Thyroid gland (tissue), 4 donors: ENCODE measurements around the gene FARS2. TPM values are rescaled to one million over a fixed set of nuclear protein-coding genes. Genes with fewer than 3 reads are reported as not detected.

ENCODE experiments used
- DNase-seq, 2 donors: peaks; one replicate each; pipeline ENCODE4 v3.0.0-alpha.2; 2019
- H3K27ac ChIP-seq, 3 donors: fragments of 200-600 bp; sonication (generic); 1 replicate in 2 of 3; 2 replicates in 1 of 3; pipeline ENCODE4 v1.5.1; 2016 to 2019; ENCODE audit warnings: mild to moderate bottlenecking in 1 of 3, moderate library complexity in 1 of 3
- H3K27me3 ChIP-seq: fragments of 200-600 bp; sonication (generic); one replicate; pipeline ENCODE4 v1.5.1; 2019
- H3K36me3 ChIP-seq, 2 donors: fragments of 200-600 bp; sonication (generic); one replicate each; pipeline ENCODE4 v1.5.1; 2016 to 2019
- H3K4me1 ChIP-seq, 2 donors: fragments of 200-600 bp; sonication (generic); one replicate each; pipeline ENCODE4 v1.5.1; 2017 to 2019
- H3K4me3 ChIP-seq, 3 donors: fragments of 200-600 bp; sonication (generic); replicated peaks in 1 of 3; 1 replicate in 2 of 3; 2 replicates in 1 of 3; pipeline ENCODE4 v1.5.1; 2016; ENCODE audit warnings: mild to moderate bottlenecking in 1 of 3
- H3K9me3 ChIP-seq: fragments of 200-600 bp; sonication (generic); one replicate; pipeline ENCODE4 v1.5.1; 2017
- POLR2A ChIP-seq, 2 donors: fragments of 450-650 bp; IDR thresholded peaks; one replicate each; pipeline ENCODE4 v1.6.1; 2017; ENCODE audit warnings: antibody characterized with exemption in 2 of 2, mild to moderate bottlenecking in 2 of 2, moderate library complexity in 1 of 2
- WGBS, 2 donors: methylation state at CpG; one replicate each; pipeline ENCODE4 v1.1.5; 2017; 5-methylcytosine and 5-hydroxymethylcytosine counted together
- intact Hi-C: fragments of 100-400 bp; cut with DNase I; formaldehyde crosslinking; loops from one replicate; pipeline ENCODE4 v1.15.1; 2023
- total RNA-seq, 4 donors: library from RNA; depleted of rRNA; stranded (reverse); fragments of >200 nt; gene quantifications; one replicate each; pipeline ENCODE4 v1.2.3, GENCODE V29; 2016
- TF ChIP-seq, protein P1 (sequence below), 6 experiments: fragments of 200-600 bp in 3 of 6; fragments of 450-650 bp in 3 of 6; sonication (generic) in 3 of 6; IDR thresholded peaks; one replicate each; pipeline ENCODE4 v1.5.1; 2016 to 2019; ENCODE audit warnings: antibody characterized with exemption in 6 of 6, mild to moderate bottlenecking in 2 of 6, inconsistent platforms in 1 of 6, moderate library complexity in 1 of 6

Gene FARS2
- total RNA-seq, 4 donors from 2014 or later = 27.4 to 47.1 (median 34.2) TPM

- H3K27me3 ChIP-seq = no peaks in the 10 kb centered on the region
- TF ChIP-seq, protein P1, sequence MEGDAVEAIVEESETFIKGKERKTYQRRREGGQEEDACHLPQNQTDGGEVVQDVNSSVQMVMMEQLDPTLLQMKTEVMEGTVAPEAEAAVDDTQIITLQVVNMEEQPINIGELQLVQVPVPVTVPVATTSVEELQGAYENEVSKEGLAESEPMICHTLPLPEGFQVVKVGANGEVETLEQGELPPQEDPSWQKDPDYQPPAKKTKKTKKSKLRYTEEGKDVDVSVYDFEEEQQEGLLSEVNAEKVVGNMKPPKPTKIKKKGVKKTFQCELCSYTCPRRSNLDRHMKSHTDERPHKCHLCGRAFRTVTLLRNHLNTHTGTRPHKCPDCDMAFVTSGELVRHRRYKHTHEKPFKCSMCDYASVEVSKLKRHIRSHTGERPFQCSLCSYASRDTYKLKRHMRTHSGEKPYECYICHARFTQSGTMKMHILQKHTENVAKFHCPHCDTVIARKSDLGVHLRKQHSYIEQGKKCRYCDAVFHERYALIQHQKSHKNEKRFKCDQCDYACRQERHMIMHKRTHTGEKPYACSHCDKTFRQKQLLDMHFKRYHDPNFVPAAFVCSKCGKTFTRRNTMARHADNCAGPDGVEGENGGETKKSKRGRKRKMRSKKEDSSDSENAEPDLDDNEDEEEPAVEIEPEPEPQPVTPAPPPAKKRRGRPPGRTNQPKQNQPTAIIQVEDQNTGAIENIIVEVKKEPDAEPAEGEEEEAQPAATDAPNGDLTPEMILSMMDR (IDR thresholded peaks at IDR 0.05) = no peak
- no peak for TF ChIP-seq POLR2A (IDR thresholded peaks at IDR 0.05)
- intact Hi-C loops = no loop called here
- no peaks in the 10 kb centered on the region for H3K9me3 ChIP-seq
- H3K27ac ChIP-seq = no peak overlapping the region
- no peak for DNase-seq
- H3K36me3 ChIP-seq = no peaks in the 10 kb centered on the region
- peaks cover 0 to 3% of the 10 kb centered on the region in 2 donors for H3K4me1 ChIP-seq
- H3K4me3 ChIP-seq = no peak overlapping the region
These were observed 257.7 kb downstream of the FARS2 start for GRCh38 chr6:5518936-5519491.

DNA sequence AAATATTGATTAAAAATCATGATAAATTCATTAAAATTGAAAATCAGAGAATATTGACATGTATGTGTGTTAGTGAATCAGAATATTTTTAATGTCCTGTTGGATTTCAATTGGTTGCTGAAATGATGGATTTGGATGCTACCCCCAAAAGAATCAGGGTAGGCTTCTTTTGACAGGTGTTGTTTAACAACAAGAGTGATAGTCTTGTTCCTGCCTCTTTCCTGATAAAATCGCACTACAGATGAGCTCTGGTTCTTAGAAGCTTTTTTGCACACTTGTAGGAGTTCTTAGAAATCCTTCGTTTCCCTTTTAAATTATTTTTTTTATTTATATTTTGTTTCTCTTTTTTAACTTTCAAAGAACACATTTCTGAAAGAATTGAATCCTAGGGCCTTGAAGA, 259.5 kb downstream of the FARS2 start:
- Histone ChIP-seq H3K36me3 (no peaks in the 10 kb centered on the region), H3K27ac (no peak overlapping the region), H3K27me3 (no peaks in the 10 kb centered on the region), H3K4me1 (peaks cover 0 to 3% of the 10 kb centered on the region in 2 donors), H3K4me3 (no peak overlapping the region), H3K9me3 (no peaks in the 10 kb centered on the region)
- 90 to 95% methylated on average over 2 of the region's 2 CpGs for WGBS, 2 donors
- no peak for DNase-seq
- TF ChIP-seq, protein P1 (IDR thresholded peaks at IDR 0.05) = no peak
- no peak for TF ChIP-seq POLR2A (IDR thresholded peaks at IDR 0.05)
- intact Hi-C loops = no loop called here

DNA sequence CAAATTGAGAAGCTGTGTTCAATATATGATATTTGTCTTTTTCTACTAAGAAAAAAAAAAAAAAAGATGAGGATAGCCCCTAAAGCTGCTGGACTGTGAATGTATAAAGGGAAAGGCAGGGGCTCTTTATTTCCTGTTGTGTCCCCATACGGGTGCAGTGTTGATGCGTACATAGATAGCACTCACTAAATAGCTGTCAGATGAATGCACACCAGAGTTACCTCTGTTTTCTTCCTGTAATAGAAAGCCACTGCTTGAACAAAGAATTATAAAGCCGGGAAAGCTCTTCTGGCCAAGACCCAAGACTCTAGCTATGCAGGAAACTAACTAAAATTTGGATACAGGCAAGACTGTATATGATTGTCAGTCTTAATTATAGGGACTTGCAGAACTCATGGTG, 260.0 kb downstream of the FARS2 start:
- H3K9me3 ChIP-seq = no peaks in the 10 kb centered on the region
- 59 to 72% methylated on average over 3 of the region's 3 CpGs for WGBS, 2 donors
- intact Hi-C loops = no loop called here

DNA sequence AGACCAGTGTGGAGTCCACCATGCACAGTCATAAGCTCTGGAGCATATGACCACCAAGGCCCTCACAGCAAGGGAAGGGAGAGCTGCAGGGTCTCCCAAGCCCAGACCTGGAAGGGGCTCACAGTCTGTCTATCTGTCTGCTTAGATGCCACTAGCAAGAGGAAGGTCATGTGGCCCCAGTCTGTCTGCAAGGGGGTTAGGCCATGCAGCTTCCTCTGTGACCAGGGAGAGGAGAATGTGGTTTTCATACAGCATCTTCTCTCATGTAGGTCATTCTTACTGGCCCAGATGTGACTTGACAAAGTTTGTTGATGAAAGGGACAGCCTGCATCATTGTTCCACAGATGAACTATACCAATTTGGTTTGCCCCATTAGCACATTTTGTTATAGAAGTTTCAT, 260.8 kb downstream of the FARS2 start:
- Histone ChIP-seq H3K4me1 (peaks cover 0 to 3% of the 10 kb centered on the region in 2 donors), H3K36me3 (no peaks in the 10 kb centered on the region), H3K4me3 (no peak overlapping the region), H3K9me3 (no peaks in the 10 kb centered on the region), H3K27me3 (no peaks in the 10 kb centered on the region), H3K27ac (no peak overlapping the region)
- TF ChIP-seq, protein P1 (IDR thresholded peaks at IDR 0.05) = no peak
- no peak for TF ChIP-seq POLR2A (IDR thresholded peaks at IDR 0.05)
- DNase-seq = no peak
- intact Hi-C loops = no loop called here

More for the DNA sequence above, 260.0 kb downstream of the FARS2 start:
- no peak for TF ChIP-seq POLR2A (IDR thresholded peaks at IDR 0.05)
- TF ChIP-seq, protein P1 (IDR thresholded peaks at IDR 0.05) = no peak
- Histone ChIP-seq H3K4me3 (no peak overlapping the region), H3K4me1 (peaks cover 0 to 3% of the 10 kb centered on the region in 2 donors), H3K27me3 (no peaks in the 10 kb centered on the region), H3K27ac (no peak overlapping the region), H3K36me3 (no peaks in the 10 kb centered on the region)
- DNase-seq = no peak

DNA sequence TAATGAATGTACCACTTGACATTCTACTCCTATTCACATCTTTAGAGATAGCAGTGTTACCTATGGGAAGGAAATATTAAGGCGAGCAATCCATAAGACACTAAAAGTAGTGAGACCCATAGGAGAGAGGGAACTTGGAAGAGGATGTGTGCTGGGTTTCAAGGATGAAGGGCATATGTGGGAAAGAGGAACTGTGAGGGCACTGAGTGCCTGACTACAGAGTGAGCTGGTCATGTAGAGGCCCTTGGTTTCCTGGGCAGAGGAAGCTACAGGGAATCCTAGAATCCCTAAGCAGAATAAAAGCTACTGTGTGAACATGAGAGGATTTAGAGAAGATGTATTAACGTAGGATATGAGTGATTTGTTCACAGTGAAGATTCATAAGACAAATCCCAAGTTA, 262.8 kb downstream of the FARS2 start:
- intact Hi-C loops = no loop called here
- 94 to 95% methylated on average over 2 of the region's 2 CpGs for WGBS, 2 donors
- TF ChIP-seq, protein P1 (IDR thresholded peaks at IDR 0.05) = no peak
- TF ChIP-seq POLR2A (IDR thresholded peaks at IDR 0.05) = no peak
- Histone ChIP-seq H3K4me1 (peaks cover 0 to 3% of the 10 kb centered on the region in 2 donors), H3K36me3 (no peaks in the 10 kb centered on the region), H3K27ac (no peak overlapping the region), H3K27me3 (no peaks in the 10 kb centered on the region), H3K9me3 (no peaks in the 10 kb centered on the region), H3K4me3 (no peak overlapping the region)
- DNase-seq = no peak
